HEK293T (cell line): ENCODE measurements around the gene MYO15B.

Experiments
- CTCF ChIA-PET: fragments of 350-600 bp; formaldehyde crosslinking; extraction: SDS; loops from one replicate; lab custom pipeline; 2021; ENCODE audit warnings: antibody characterized with exemption, inconsistent platforms; lab: Yijun Ruan, JAX
- POLR2A ChIA-PET: fragments of 350-600 bp; formaldehyde crosslinking; extraction: SDS; loops from one replicate; lab custom pipeline; 2020; ENCODE audit warnings: antibody characterized with exemption, inconsistent platforms; lab: Yijun Ruan, JAX
- DNase-seq: peaks from one replicate; pipeline ENCODE4 v3.0.0; 2012; ENCODE audit warnings: mixed read lengths; ENCODE audit errors: extremely low spot score
- ARNT ChIP-seq: fragments of 450-650 bp; IDR thresholded peaks from 2 replicates; pipeline ENCODE4 v1.6.1; 2017; ENCODE audit warnings: mild to moderate bottlenecking
- BHLHE40 ChIP-seq: fragments of 450-650 bp; IDR thresholded peaks from 2 replicates; pipeline ENCODE4 v1.6.1; 2016; ENCODE audit warnings: mild to moderate bottlenecking, moderate library complexity, borderline replicate concordance
- CTBP1 ChIP-seq: fragments of 450-650 bp; IDR thresholded peaks from 2 replicates; pipeline ENCODE4 v1.6.1; 2016; ENCODE audit warnings: borderline replicate concordance
- ELF4 ChIP-seq: fragments of 450-650 bp; IDR thresholded peaks from 2 replicates; pipeline ENCODE4 v1.6.1; 2017; ENCODE audit warnings: antibody characterized with exemption
- FOXA1 ChIP-seq: fragments of 450-650 bp; IDR thresholded peaks from 2 replicates; pipeline ENCODE4 v1.6.1; 2016; ENCODE audit warnings: mild to moderate bottlenecking
- FOXK2 ChIP-seq: fragments of 450-650 bp; IDR thresholded peaks from 2 replicates; pipeline ENCODE4 v1.6.1; 2016; ENCODE audit warnings: mild to moderate bottlenecking
- FOXM1 ChIP-seq: fragments of 450-650 bp; IDR thresholded peaks from 2 replicates; pipeline ENCODE4 v1.6.1; 2017; ENCODE audit warnings: mild to moderate bottlenecking, borderline replicate concordance
- HDGF ChIP-seq: fragments of 450-650 bp; IDR thresholded peaks from 2 replicates; pipeline ENCODE4 v1.6.1; 2017; ENCODE audit warnings: antibody characterized with exemption, borderline replicate concordance
- L3MBTL2 ChIP-seq: fragments of 450-650 bp; conservative IDR thresholded peaks from 2 replicates; pipeline ENCODE4 v1.6.1; 2016; ENCODE audit warnings: mild to moderate bottlenecking
- LEF1 ChIP-seq: fragments of 450-650 bp; IDR thresholded peaks from 2 replicates; pipeline ENCODE4 v1.6.1; 2017; ENCODE audit warnings: mild to moderate bottlenecking, borderline replicate concordance
- NFRKB ChIP-seq: fragments of 450-650 bp; IDR thresholded peaks from 2 replicates; pipeline ENCODE4 v1.6.1; 2016; ENCODE audit warnings: mild to moderate bottlenecking, moderate library complexity
- PKNOX1 ChIP-seq: fragments of 450-650 bp; IDR thresholded peaks from 2 replicates; pipeline ENCODE4 v1.6.1; 2016
- SP1 ChIP-seq: fragments of 450-650 bp; IDR thresholded peaks from 2 replicates; pipeline ENCODE4 v1.6.1; 2017
- SUZ12 ChIP-seq: fragments of 450-650 bp; IDR thresholded peaks from 2 replicates; pipeline ENCODE4 v1.6.1; 2016; ENCODE audit warnings: mild to moderate bottlenecking
- TARDBP ChIP-seq: fragments of 450-650 bp; IDR thresholded peaks from 2 replicates; pipeline ENCODE4 v1.6.1; 2016
- ZNF384 ChIP-seq: fragments of 450-650 bp; IDR thresholded peaks from 2 replicates; pipeline ENCODE4 v1.6.1; 2016

The MYO15B gene

GRCh38 chr17:75626496-75627038, 39.0 kb downstream of the MYO15B start:
- CTCF ChIA-PET, result interaction anchor here (0.7 to 4.7 kb wide), 5 partner anchors 10 to 191 kb away, joined by 3 to 26 read pairs (median 12); no protein-coding TSS in a partner anchor
- TF ChIP-seq SUZ12 (no peak), ZNF384 (no peak), CTBP1 (no peak), ARNT (no peak)
- DNase-seq, result no peak
- POLR2A ChIA-PET, result interaction anchor here (1.4 kb wide), 1 partner anchor 17 kb away, joined by 3 read pairs; no protein-coding TSS in a partner anchor

GRCh38 chr17:75627094-75627493, 39.5 kb downstream of the MYO15B start:
- TF ChIP-seq ZNF384 (no peak), FOXK2 (no peak), CTBP1 (no peak), PKNOX1 (no peak), FOXA1 (no peak), TARDBP (no peak), ELF4 (no peak), LEF1 (no peak), L3MBTL2 (no peak), SP1 (no peak), SUZ12 (no peak), FOXM1 (no peak), HDGF (no peak), ARNT (no peak), BHLHE40 (no peak), NFRKB (no peak)
- POLR2A ChIA-PET, result no interaction called here

GRCh38 chr17:75628425-75628824, 40.8 kb downstream of the MYO15B start:
- CTCF ChIA-PET, result interaction anchor here (0.5 to 1.2 kb wide), 4 partner anchors 27 to 122 kb away, joined by 3 to 5 read pairs (median 4); no protein-coding TSS in a partner anchor
- no peak for DNase-seq
- TF ChIP-seq LEF1, result no peak
- no peak for TF ChIP-seq ARNT
- TF ChIP-seq HDGF, result no peak
- no peak for TF ChIP-seq FOXM1
- no peak for TF ChIP-seq FOXA1
- no peak for TF ChIP-seq L3MBTL2
- no peak for TF ChIP-seq PKNOX1
- TF ChIP-seq SUZ12, result no peak
- no peak for TF ChIP-seq FOXK2
- TF ChIP-seq NFRKB, result no peak
- no peak for TF ChIP-seq TARDBP
- TF ChIP-seq ELF4, result no peak
- TF ChIP-seq CTBP1, result no peak
- no peak for TF ChIP-seq BHLHE40
- TF ChIP-seq SP1, result no peak
- TF ChIP-seq ZNF384, result no peak
- POLR2A ChIA-PET, result interaction anchor here (1.3 to 1.7 kb wide), 2 partner anchors 33 to 152 kb away, joined by 3 to 5 read pairs; no protein-coding TSS in a partner anchor

More at GRCh38 chr17:75627094-75627493, 39.5 kb downstream of the MYO15B start:
- no peak for DNase-seq
- CTCF ChIA-PET, result interaction anchor here (4.7 kb wide), 1 partner anchor 25 kb away, joined by 26 read pairs; no protein-coding TSS in a partner anchor

- no peak for DNase-seq
- ChIA-PET POLR2A (interaction anchor here (1.3 to 1.7 kb wide), 2 partner anchors 32 to 151 kb away, joined by 3 to 5 read pairs; no protein-coding TSS in a partner anchor), CTCF (interaction anchor here (0.5 to 1.2 kb wide), 3 partner anchors 28 to 121 kb away, joined by 3 to 4 read pairs (median 3); no protein-coding TSS in a partner anchor)
- TF ChIP-seq LEF1 (no peak), L3MBTL2 (no peak), PKNOX1 (no peak), ELF4 (no peak), HDGF (no peak), SUZ12 (no peak), ARNT (no peak), FOXK2 (no peak), FOXM1 (no peak), FOXA1 (no peak), CTBP1 (no peak), NFRKB (no peak), SP1 (no peak), ZNF384 (no peak), BHLHE40 (no peak)
Measured at GRCh38 chr17:75629157-75629556, 41.6 kb downstream of the MYO15B start.

- no peak for DNase-seq
- POLR2A ChIA-PET, result interaction anchor here (1.7 kb wide), 1 partner anchor 150 kb away, joined by 5 read pairs; no protein-coding TSS in a partner anchor
- CTCF ChIA-PET, result interaction anchor here (0.6 to 1.6 kb wide), 2 partner anchors 30 to 119 kb away, joined by 3 to 5 read pairs; no protein-coding TSS in a partner anchor
- TF ChIP-seq L3MBTL2, result no peak
- TF ChIP-seq SUZ12, result no peak
- TF ChIP-seq ARNT, result no peak
- TF ChIP-seq FOXA1, result no peak
Measured at GRCh38 chr17:75630071-75630917, 42.7 kb downstream of the MYO15B start.
